T-helper 2 cell (primary cell): ENCODE data around the gene PSMA3.
A peak's percentile ranks its signal among the peaks of the same experiment; 100 is the strongest.
"Not testable (repeated sequence)": the region's sequence is repeated elsewhere in the genome, so short reads cannot be mapped to it uniquely, and the experiment has no call there.

Experiments
- DNase-seq, 5 experiments: peaks; one replicate each; pipeline versions ENCODE4 v3.0.0 to v3.0.0-alpha.2; 2012 to 2022
- total RNA-seq, 2 donors: gene quantifications; one replicate each; lab custom pipeline; 2026; lab: John Stamatoyannopoulos, UW

The PSMA3 gene
- 46.1 to 65.5 reads per million in 2 donors for total RNA-seq

- peak; percentile 92 to 98 (median 97) for DNase-seq
Observed at GRCh38 chr14:58244556-58245387, at the start of gene PSMA3. Gene PSMA3, plus strand, starts transcription at chr14:58244843. Its CDS starts 78 bp downstream, at chr14:58244921.

GRCh38 chr14:58196198-58196597 lies 48.4 kb upstream of the PSMA3 start:
- DNase-seq = no peak

- peak in 1 of 5 experiments; percentile 66 for DNase-seq
Observed at GRCh38 chr14:58198086-58198485, 46.6 kb upstream of the PSMA3 start.

- peak; percentile 64 to 86 (median 79) for DNase-seq
Observed at GRCh38 chr14:58199726-58200479, 44.7 kb upstream of the PSMA3 start, which contains the start of gene ACTR10. Gene ACTR10, plus strand, starts transcription at chr14:58200149. Its CDS starts 69 bp downstream, at chr14:58200218.

GRCh38 chr14:58200480-58200841 lies 44.2 kb upstream of the PSMA3 start:
- no peak for DNase-seq

GRCh38 chr14:58200846-58201245 lies 43.8 kb upstream of the PSMA3 start:
- DNase-seq = no peak

GRCh38 chr14:58213176-58213575 lies 31.5 kb upstream of the PSMA3 start:
- no peak for DNase-seq

GRCh38 chr14:58215191-58215914 lies 29.3 kb upstream of the PSMA3 start:
- DNase-seq = peak in 1 of 5 experiments; percentile 13

GRCh38 chr14:58216544-58216943 lies 28.1 kb upstream of the PSMA3 start:
- no peak for DNase-seq

GRCh38 chr14:58227096-58227819 lies 17.4 kb upstream of the PSMA3 start:
- DNase-seq = no peak

- peak in 1 of 5 experiments; percentile 15 for DNase-seq
Observed at GRCh38 chr14:58238252-58239243, 6.1 kb upstream of the PSMA3 start.

- peak; percentile 58 to 75 (median 70) for DNase-seq
Observed at GRCh38 chr14:58239244-58240195, 5.1 kb upstream of the PSMA3 start.

- DNase-seq = no peak
Observed at GRCh38 chr14:58243790-58244555, 670 bp upstream of the PSMA3 start.

GRCh38 chr14:58245562-58245961 lies 919 bp downstream of the PSMA3 start:
- no peak for DNase-seq

- no peak for DNase-seq
Observed at GRCh38 chr14:58249611-58250010, 5.0 kb downstream of the PSMA3 start.

- DNase-seq = no peak
Observed at GRCh38 chr14:58258156-58258555, 13.5 kb downstream of the PSMA3 start.

- DNase-seq = not testable (repeated sequence)
Observed at GRCh38 chr14:58262005-58262404, 17.4 kb downstream of the PSMA3 start.

GRCh38 chr14:58265401-58265800 lies 20.8 kb downstream of the PSMA3 start:
- no peak for DNase-seq

- DNase-seq = no peak
Observed at GRCh38 chr14:58270628-58271027, 26.0 kb downstream of the PSMA3 start.
